IMR-90 (cell line): Measurements from ENCODE around the gene NAA11. TPM values are rescaled to one million over a fixed set of nuclear protein-coding genes. Genes with fewer than 3 reads are reported as not detected.

ENCODE experiments used
- ATAC-seq: fragments of 200-7000 bp; cut with Tn5 transposase; 2 replicates; pipeline ENCODE4 v1.9.1; 2020; ENCODE audit warnings: low read depth, mild to moderate bottlenecking, moderate library complexity
- BruUV-seq: library from RNA; stranded (reverse); fragments of 400-500 nt; replicated peaks from 2 replicates; lab custom pipeline; 2021; lab: Mats Ljungman, UMichigan
- CTCF ChIA-PET: fragments of 300-600 bp; formaldehyde crosslinking; extraction: SDS; loops from one replicate; lab custom pipeline; 2021; ENCODE audit warnings: antibody characterized with exemption; lab: Yijun Ruan, JAX
- POLR2A ChIA-PET: fragments of 300-600 bp; sonication (Branson Sonifier 250); formaldehyde crosslinking; loops from one replicate; lab custom pipeline; 2022; ENCODE audit warnings: antibody characterized with exemption; ENCODE audit not compliant: unreplicated experiment; lab: Charles Lee
- DNase-seq: peaks from one replicate; pipeline ENCODE4 v3.0.0; 2013
- H2AFZ ChIP-seq: replicated peaks from 2 replicates; pipeline ENCODE3; 2013; ENCODE audit warnings: low read length, mild to moderate bottlenecking; ENCODE audit not compliant: poor library complexity
- H2AK5ac ChIP-seq: 2 replicates; pipeline ENCODE4 v1.6.1; 2013; ENCODE audit warnings: low read depth, low read length, inconsistent platforms
- H2AK9ac ChIP-seq: replicated peaks from 2 replicates; pipeline ENCODE3; 2013; ENCODE audit warnings: mild to moderate bottlenecking, low read depth, low read length, moderate library complexity; ENCODE audit not compliant: poor library complexity
- H2BK120ac ChIP-seq: 2 replicates; pipeline ENCODE4 v1.6.1; 2013; ENCODE audit warnings: low read depth, low read length, inconsistent platforms
- H2BK15ac ChIP-seq: 3 replicates; pipeline ENCODE4 v1.6.1; 2013; ENCODE audit warnings: low read depth, low read length, inconsistent platforms
- H2BK20ac ChIP-seq: 2 replicates; pipeline ENCODE4 v1.6.1; 2013; ENCODE audit warnings: low read depth, mild to moderate bottlenecking, inconsistent platforms, low read length, moderate library complexity
- H2BK5ac ChIP-seq: 2 replicates; pipeline ENCODE4 v1.6.1; 2013; ENCODE audit warnings: mild to moderate bottlenecking, low read depth, low read length, inconsistent platforms; ENCODE audit not compliant: poor library complexity, severe bottlenecking
- H3K14ac ChIP-seq: replicated peaks from 2 replicates; pipeline ENCODE4 v1.6.1; 2013; ENCODE audit warnings: low read depth, low read length, inconsistent platforms
- H3K18ac ChIP-seq: 2 replicates; pipeline ENCODE4 v1.6.1; 2013; ENCODE audit warnings: low read depth, low read length, control low read depth
- H3K23ac ChIP-seq: 2 replicates; pipeline ENCODE4 v1.6.1; 2013; ENCODE audit warnings: low read depth, low read length, inconsistent platforms
- H3K27ac ChIP-seq: 2 replicates; pipeline ENCODE4 v1.5.1; 2013; ENCODE audit warnings: mild to moderate bottlenecking, control low read depth, low read length; ENCODE audit not compliant: insufficient read depth
- H3K27me3 ChIP-seq: 2 replicates; pipeline ENCODE4 v1.6.1; 2013; ENCODE audit warnings: low read length; ENCODE audit not compliant: control insufficient read depth, insufficient read depth
- H3K36me3 ChIP-seq: 2 replicates; pipeline ENCODE4 v1.6.1; 2013; ENCODE audit warnings: low read length, mixed read lengths; ENCODE audit not compliant: control insufficient read depth, insufficient read depth
- H3K4ac ChIP-seq: 2 replicates; pipeline ENCODE4 v1.6.1; 2013; ENCODE audit warnings: low read depth, low read length, inconsistent platforms
- H3K4me1 ChIP-seq: 2 replicates; pipeline ENCODE4 v1.6.1; 2013; ENCODE audit warnings: low read length, mixed read lengths; ENCODE audit not compliant: control insufficient read depth, insufficient read depth
- H3K4me2 ChIP-seq: 2 replicates; pipeline ENCODE4 v1.6.1; 2013; ENCODE audit warnings: low read depth, mild to moderate bottlenecking, control low read depth, low read length, moderate library complexity
- H3K4me3 ChIP-seq: 2 replicates; pipeline ENCODE4 v1.5.1; 2013; ENCODE audit warnings: low read depth, mild to moderate bottlenecking, control low read depth, low read length, moderate library complexity; ENCODE audit not compliant: insufficient read depth
- H3K56ac ChIP-seq: 2 replicates; pipeline ENCODE4 v1.6.1; 2013; ENCODE audit warnings: low read length, inconsistent platforms; ENCODE audit not compliant: insufficient read depth; ENCODE audit errors: extremely low read depth
- H3K79me1 ChIP-seq, 2 experiments: 2 replicates each; pipeline ENCODE4 v1.6.1; 2013; ENCODE audit warnings: low read length in 2 of 2, inconsistent platforms in 1 of 2, low read depth in 1 of 2
- H3K9ac ChIP-seq: 2 replicates; pipeline ENCODE4 v1.6.1; 2013; ENCODE audit warnings: low read depth, low read length, control low read depth
- H3K9me1 ChIP-seq: 2 replicates; pipeline ENCODE4 v1.6.1; 2013; ENCODE audit warnings: low read length, inconsistent platforms; ENCODE audit not compliant: insufficient read depth
- H3K9me3 ChIP-seq: 2 replicates; pipeline ENCODE4 v1.6.1; 2013; ENCODE audit warnings: low read length; ENCODE audit not compliant: control insufficient read depth, insufficient read depth
- H4K20me1 ChIP-seq: 2 replicates; pipeline ENCODE4 v1.6.1; 2013; ENCODE audit warnings: low read length, inconsistent platforms; ENCODE audit not compliant: insufficient read depth
- H4K5ac ChIP-seq: 2 replicates; pipeline ENCODE4 v1.6.1; 2013; ENCODE audit warnings: mild to moderate bottlenecking, low read depth, low read length, control low read depth
- H4K8ac ChIP-seq, 2 experiments: 2 replicates each; pipeline ENCODE4 v1.6.1; 2013; ENCODE audit warnings: low read depth in 2 of 2, low read length in 2 of 2, control low read depth in 1 of 2, inconsistent platforms in 1 of 2
- H4K91ac ChIP-seq: 2 replicates; pipeline ENCODE4 v1.6.1; 2013; ENCODE audit warnings: low read depth, low read length, inconsistent platforms; ENCODE audit not compliant: insufficient read depth
- BHLHE40 ChIP-seq: fragments of 150-350 bp; IDR thresholded peaks from 2 replicates; pipeline ENCODE4 v1.6.1; 2016; ENCODE audit warnings: mild to moderate bottlenecking, low read depth, low read length
- CEBPB ChIP-seq: IDR thresholded peaks from 2 replicates; pipeline ENCODE4 v1.6.1; 2012; ENCODE audit warnings: low read depth, low read length, improper control_type of control experiment
- CHD1 ChIP-seq: IDR thresholded peaks from 2 replicates; pipeline ENCODE4 v1.6.1; 2012; ENCODE audit warnings: low read depth, low read length, improper control_type of control experiment
- FOS ChIP-seq: fragments of 150-350 bp; IDR thresholded peaks from 2 replicates; pipeline ENCODE4 v1.6.1; 2016; ENCODE audit warnings: low read depth, low read length
- MAFK ChIP-seq: IDR thresholded peaks from 2 replicates; pipeline ENCODE4 v1.6.1; 2012; ENCODE audit warnings: low read depth, low read length, improper control_type of control experiment
- MAZ ChIP-seq: IDR thresholded peaks from 2 replicates; pipeline ENCODE4 v1.6.1; 2012; ENCODE audit warnings: low read depth, mild to moderate bottlenecking, low read length, improper control_type of control experiment, moderate library complexity, borderline replicate concordance
- MXI1 ChIP-seq: IDR thresholded peaks from 2 replicates; pipeline ENCODE4 v1.6.1; 2012; ENCODE audit warnings: low read depth, mild to moderate bottlenecking, low read length, moderate library complexity, borderline replicate concordance
- NFE2L2 ChIP-seq: fragments of 150-350 bp; IDR thresholded peaks from 2 replicates; pipeline ENCODE4 v1.6.1; 2016; ENCODE audit warnings: low read depth, mild to moderate bottlenecking, low read length
- POLR2A ChIP-seq: IDR thresholded peaks from 2 replicates; pipeline ENCODE4 v1.6.1; 2012; ENCODE audit warnings: mild to moderate bottlenecking, low read depth, low read length
- RFX5 ChIP-seq: IDR thresholded peaks from 2 replicates; pipeline ENCODE4 v1.8.0; 2012; ENCODE audit warnings: low read depth, mild to moderate bottlenecking, low read length, moderate library complexity
- SMC3 ChIP-seq: fragments of 150-350 bp; IDR thresholded peaks from 2 replicates; pipeline ENCODE4 v1.6.1; 2016; ENCODE audit warnings: low read depth, mild to moderate bottlenecking, antibody characterized with exemption, low read length, moderate library complexity
- WGBS, 2 experiments: methylation state at CpG; one replicate each; pipeline versions ENCODE4 v1.1.5 to v1.1.7; 2013; ENCODE audit warnings: missing lambda C conversion rate in 2 of 2; ENCODE audit not compliant: insufficient read length in 1 of 2; ENCODE audit errors: extremely low coverage in 2 of 2; 5-methylcytosine and 5-hydroxymethylcytosine counted together
- dilution Hi-C: fragments of 300-500 bp; cut with HindIII; formaldehyde crosslinking; loops from one replicate; pipeline ENCODE4 v1.14.3; 2018; ENCODE audit warnings: low sequenced_read_pairs; ENCODE audit not compliant: unreplicated experiment
- in situ Hi-C: fragments of 300-500 bp; cut with MboI; formaldehyde crosslinking; loops from 3 replicates; pipeline ENCODE4 v1.14.3; 2019; ENCODE audit warnings: low sequenced_read_pairs, inconsistent platforms, mixed read lengths
- intact Hi-C: fragments of 100-400 bp; cut with micrococcal nuclease; formaldehyde crosslinking; loops from 2 replicates; pipeline ENCODE4 v1.10.0; 2022
- polyA plus RNA-seq, 3 experiments: library from polyadenylated mRNA; depleted of rRNA; stranded (reverse); fragments of >200 nt; gene quantifications; 2 replicates each; pipeline ENCODE4 v1.2.3, GENCODE V29; 2012; ENCODE audit warnings: low replicate concordance in 1 of 3
- total RNA-seq: library from RNA; depleted of rRNA; stranded (reverse); fragments of >200 nt; gene quantifications from 2 replicates; pipeline ENCODE4 v1.2.3, GENCODE V29; 2012
- TF ChIP-seq, protein P1 (sequence below): conservative IDR thresholded peaks from 2 replicates; pipeline ENCODE4 v1.5.1; 2012; ENCODE audit warnings: mild to moderate bottlenecking, low read depth, low read length, improper control_type of control experiment
- TF ChIP-seq, protein P2 (sequence below): fragments of 150-350 bp; IDR thresholded peaks from 2 replicates; pipeline ENCODE4 v1.6.1; 2017; ENCODE audit warnings: mild to moderate bottlenecking, antibody characterized with exemption, low read length, low read depth
- TF ChIP-seq, protein P3 (sequence below): fragments of 150-350 bp; IDR thresholded peaks from 2 replicates; pipeline ENCODE4 v1.6.1; 2016; ENCODE audit warnings: low read depth, mild to moderate bottlenecking, low read length, moderate library complexity, borderline replicate concordance

NAA11 gene
- total and polyA plus RNA-seq, 2 of the 4 experiments (the other 2 are of a cell fraction), result not detected

DNA sequence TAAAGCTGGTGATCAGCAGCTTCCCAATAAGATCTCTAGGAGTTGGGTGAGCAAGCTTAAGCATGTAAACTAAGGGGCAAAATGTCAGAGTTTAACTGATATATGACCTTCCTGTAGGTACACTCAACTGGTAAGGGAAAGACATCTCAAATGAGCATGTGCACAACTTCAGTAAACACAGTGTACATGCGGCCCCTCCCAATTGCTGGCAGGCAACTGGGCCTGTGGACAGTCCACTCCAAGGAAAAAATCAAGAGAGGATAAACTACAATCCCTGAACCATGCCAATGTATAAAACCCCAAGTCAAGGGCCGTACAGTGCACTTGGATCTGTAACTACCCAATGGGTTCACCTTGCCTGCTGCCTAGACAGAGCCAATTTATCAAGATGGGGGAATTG lies 4.9 kb upstream of the NAA11 start:
- Histone ChIP-seq H3K14ac (no peak overlapping the region), H3K79me1 (no peaks in the 10 kb centered on the region), H3K4ac (no peak overlapping the region), H3K4me2 (no peak overlapping the region), H3K4me3 (no peak overlapping the region), H3K9ac (no peak overlapping the region), H4K20me1 (no peaks in the 10 kb centered on the region), H3K36me3 (no peaks in the 10 kb centered on the region), H4K5ac (no peak overlapping the region), H3K27me3 (no peaks in the 10 kb centered on the region), H2AFZ (no peak overlapping the region), H2BK5ac (no peak overlapping the region), H3K9me3 (no peaks in the 10 kb centered on the region), H4K91ac (no peak overlapping the region), H3K56ac (no peak overlapping the region), H2BK20ac (no peak overlapping the region), H2AK5ac (no peak overlapping the region), H2BK15ac (no peak overlapping the region), H3K18ac (no peak overlapping the region; the same call in 1 of the 2 replicates), H3K27ac (no peak overlapping the region; the same call in 1 of the 2 replicates), H3K23ac (no peak overlapping the region), H2AK9ac (no peak overlapping the region), H2BK120ac (no peak overlapping the region), H4K8ac (no peak overlapping the region), H3K4me1 (no peaks in the 10 kb centered on the region), H3K9me1 (no peaks in the 10 kb centered on the region)
- no TSS peak for BruUV-seq
- dilution Hi-C loops, result no loop called here
- CTCF ChIA-PET, result no interaction called here
- POLR2A ChIA-PET, result no interaction called here
- DNase-seq (no peak), ATAC-seq (no peak)
- TF ChIP-seq RFX5, result no peak
- no peak for TF ChIP-seq MAFK
- TF ChIP-seq MXI1, result no peak
- no peak for TF ChIP-seq FOS
- TF ChIP-seq POLR2A, result no peak
- TF ChIP-seq MAZ, result no peak
- TF ChIP-seq, protein P1, sequence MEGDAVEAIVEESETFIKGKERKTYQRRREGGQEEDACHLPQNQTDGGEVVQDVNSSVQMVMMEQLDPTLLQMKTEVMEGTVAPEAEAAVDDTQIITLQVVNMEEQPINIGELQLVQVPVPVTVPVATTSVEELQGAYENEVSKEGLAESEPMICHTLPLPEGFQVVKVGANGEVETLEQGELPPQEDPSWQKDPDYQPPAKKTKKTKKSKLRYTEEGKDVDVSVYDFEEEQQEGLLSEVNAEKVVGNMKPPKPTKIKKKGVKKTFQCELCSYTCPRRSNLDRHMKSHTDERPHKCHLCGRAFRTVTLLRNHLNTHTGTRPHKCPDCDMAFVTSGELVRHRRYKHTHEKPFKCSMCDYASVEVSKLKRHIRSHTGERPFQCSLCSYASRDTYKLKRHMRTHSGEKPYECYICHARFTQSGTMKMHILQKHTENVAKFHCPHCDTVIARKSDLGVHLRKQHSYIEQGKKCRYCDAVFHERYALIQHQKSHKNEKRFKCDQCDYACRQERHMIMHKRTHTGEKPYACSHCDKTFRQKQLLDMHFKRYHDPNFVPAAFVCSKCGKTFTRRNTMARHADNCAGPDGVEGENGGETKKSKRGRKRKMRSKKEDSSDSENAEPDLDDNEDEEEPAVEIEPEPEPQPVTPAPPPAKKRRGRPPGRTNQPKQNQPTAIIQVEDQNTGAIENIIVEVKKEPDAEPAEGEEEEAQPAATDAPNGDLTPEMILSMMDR, result no peak
- TF ChIP-seq SMC3, result no peak
- TF ChIP-seq, protein P2, sequence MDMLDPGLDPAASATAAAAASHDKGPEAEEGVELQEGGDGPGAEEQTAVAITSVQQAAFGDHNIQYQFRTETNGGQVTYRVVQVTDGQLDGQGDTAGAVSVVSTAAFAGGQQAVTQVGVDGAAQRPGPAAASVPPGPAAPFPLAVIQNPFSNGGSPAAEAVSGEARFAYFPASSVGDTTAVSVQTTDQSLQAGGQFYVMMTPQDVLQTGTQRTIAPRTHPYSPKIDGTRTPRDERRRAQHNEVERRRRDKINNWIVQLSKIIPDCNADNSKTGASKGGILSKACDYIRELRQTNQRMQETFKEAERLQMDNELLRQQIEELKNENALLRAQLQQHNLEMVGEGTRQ, result no peak
- TF ChIP-seq, protein P3, sequence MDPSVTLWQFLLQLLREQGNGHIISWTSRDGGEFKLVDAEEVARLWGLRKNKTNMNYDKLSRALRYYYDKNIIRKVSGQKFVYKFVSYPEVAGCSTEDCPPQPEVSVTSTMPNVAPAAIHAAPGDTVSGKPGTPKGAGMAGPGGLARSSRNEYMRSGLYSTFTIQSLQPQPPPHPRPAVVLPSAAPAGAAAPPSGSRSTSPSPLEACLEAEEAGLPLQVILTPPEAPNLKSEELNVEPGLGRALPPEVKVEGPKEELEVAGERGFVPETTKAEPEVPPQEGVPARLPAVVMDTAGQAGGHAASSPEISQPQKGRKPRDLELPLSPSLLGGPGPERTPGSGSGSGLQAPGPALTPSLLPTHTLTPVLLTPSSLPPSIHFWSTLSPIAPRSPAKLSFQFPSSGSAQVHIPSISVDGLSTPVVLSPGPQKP, result no peak
- TF ChIP-seq NFE2L2, result no peak
- no peak for TF ChIP-seq CEBPB
- no peak for TF ChIP-seq CHD1
- no peak for TF ChIP-seq BHLHE40
- WGBS, 2 experiments, result no CpG with 5 or more reads among the region's 2 CpGs
- in situ Hi-C loops, result no loop called here
- intact Hi-C loops, result loop anchor here (1.0 kb wide), 1 partner anchor 17 kb away; no protein-coding TSS in a partner anchor
